ENCODE data around the gene CENPW. TPM values are rescaled to one million over a fixed set of nuclear protein-coding genes. Genes with fewer than 3 reads are reported as not detected.

CENPW gene
- total and polyA plus RNA-seq, 2 experiments from 2014 or later, result 16.5 to 303 TPM

DNA sequence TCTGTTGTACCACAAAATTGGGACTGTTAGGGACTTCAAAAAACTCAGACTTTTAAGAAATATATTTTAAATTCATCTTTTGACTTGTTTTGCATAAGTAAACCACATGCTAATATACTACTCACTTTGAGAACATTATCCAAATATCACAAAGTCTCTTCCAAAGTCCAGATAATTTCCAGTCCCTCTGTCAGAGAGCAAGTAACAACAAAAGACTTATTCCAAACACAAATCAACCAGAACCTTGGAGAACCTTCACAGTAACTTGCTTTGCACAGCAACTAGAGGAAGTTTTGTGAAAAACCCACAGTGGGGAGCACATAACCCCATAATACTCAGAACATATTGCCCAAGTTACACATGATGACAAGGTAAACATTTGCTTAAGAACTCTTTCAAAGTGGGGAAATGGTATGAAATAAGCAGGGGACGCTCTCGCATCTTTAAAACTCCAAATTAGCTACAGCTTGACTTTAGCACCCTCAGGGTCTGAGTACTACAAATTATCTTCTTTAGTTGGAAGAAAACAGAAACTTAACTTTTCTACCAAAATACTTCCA lies 37.8 kb downstream of the CENPW start (continued):
- TF ChIP-seq, protein P1, sequence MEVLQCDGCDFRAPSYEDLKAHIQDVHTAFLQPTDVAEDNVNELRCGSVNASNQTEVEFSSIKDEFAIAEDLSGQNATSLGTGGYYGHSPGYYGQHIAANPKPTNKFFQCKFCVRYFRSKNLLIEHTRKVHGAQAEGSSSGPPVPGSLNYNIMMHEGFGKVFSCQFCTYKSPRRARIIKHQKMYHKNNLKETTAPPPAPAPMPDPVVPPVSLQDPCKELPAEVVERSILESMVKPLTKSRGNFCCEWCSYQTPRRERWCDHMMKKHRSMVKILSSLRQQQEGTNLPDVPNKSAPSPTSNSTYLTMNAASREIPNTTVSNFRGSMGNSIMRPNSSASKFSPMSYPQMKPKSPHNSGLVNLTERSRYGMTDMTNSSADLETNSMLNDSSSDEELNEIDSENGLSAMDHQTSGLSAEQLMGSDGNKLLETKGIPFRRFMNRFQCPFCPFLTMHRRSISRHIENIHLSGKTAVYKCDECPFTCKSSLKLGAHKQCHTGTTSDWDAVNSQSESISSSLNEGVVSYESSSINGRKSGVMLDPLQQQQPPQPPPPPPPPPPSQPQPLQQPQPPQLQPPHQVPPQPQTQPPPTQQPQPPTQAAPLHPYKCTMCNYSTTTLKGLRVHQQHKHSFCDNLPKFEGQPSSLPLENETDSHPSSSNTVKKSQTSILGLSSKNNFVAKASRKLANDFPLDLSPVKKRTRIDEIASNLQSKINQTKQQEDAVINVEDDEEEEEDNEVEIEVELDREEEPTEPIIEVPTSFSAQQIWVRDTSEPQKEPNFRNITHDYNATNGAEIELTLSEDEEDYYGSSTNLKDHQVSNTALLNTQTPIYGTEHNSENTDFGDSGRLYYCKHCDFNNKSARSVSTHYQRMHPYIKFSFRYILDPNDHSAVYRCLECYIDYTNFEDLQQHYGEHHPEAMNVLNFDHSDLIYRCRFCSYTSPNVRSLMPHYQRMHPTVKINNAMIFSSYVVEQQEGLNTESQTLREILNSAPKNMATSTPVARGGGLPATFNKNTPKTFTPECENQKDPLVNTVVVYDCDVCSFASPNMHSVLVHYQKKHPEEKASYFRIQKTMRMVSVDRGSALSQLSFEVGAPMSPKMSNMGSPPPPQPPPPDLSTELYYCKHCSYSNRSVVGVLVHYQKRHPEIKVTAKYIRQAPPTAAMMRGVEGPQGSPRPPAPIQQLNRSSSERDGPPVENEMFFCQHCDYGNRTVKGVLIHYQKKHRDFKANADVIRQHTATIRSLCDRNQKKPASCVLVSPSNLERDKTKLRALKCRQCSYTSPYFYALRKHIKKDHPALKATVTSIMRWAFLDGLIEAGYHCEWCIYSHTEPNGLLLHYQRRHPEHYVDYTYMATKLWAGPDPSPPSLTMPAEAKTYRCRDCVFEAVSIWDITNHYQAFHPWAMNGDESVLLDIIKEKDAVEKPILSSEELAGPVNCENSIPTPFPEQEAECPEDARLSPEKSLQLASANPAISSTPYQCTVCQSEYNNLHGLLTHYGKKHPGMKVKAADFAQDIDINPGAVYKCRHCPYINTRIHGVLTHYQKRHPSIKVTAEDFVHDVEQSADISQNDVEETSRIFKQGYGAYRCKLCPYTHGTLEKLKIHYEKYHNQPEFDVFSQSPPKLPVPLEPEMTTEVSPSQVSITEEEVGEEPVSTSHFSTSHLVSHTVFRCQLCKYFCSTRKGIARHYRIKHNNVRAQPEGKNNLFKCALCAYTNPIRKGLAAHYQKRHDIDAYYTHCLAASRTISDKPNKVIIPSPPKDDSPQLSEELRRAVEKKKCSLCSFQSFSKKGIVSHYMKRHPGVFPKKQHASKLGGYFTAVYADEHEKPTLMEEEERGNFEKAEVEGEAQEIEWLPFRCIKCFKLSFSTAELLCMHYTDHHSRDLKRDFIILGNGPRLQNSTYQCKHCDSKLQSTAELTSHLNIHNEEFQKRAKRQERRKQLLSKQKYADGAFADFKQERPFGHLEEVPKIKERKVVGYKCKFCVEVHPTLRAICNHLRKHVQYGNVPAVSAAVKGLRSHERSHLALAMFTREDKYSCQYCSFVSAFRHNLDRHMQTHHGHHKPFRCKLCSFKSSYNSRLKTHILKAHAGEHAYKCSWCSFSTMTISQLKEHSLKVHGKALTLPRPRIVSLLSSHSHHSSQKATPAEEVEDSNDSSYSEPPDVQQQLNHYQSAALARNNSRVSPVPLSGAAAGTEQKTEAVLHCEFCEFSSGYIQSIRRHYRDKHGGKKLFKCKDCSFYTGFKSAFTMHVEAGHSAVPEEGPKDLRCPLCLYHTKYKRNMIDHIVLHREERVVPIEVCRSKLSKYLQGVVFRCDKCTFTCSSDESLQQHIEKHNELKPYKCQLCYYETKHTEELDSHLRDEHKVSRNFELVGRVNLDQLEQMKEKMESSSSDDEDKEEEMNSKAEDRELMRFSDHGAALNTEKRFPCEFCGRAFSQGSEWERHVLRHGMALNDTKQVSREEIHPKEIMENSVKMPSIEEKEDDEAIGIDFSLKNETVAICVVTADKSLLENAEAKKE (CRISPR knock-in tag; IDR thresholded peaks at IDR 0.05), result no peak
- TF ChIP-seq STAT1 (IDR thresholded peaks at IDR 0.05; ENCODE audit: unreplicated experiment) (no peak), JUNB (IDR thresholded peaks at IDR 0.05; ENCODE audit: unreplicated experiment) (no peak), NANOG (IDR thresholded peaks at IDR 0.05; ENCODE audit: borderline replicate concordance) (no peak), CREB1 (CRISPR knock-in tag; IDR thresholded peaks at IDR 0.05; ENCODE audit: low read depth) (no peak), POLR2AphosphoS5 (IDR thresholded peaks at IDR 0.05; ENCODE audit: low read depth) (no peak)
- TF ChIP-seq, protein P2, sequence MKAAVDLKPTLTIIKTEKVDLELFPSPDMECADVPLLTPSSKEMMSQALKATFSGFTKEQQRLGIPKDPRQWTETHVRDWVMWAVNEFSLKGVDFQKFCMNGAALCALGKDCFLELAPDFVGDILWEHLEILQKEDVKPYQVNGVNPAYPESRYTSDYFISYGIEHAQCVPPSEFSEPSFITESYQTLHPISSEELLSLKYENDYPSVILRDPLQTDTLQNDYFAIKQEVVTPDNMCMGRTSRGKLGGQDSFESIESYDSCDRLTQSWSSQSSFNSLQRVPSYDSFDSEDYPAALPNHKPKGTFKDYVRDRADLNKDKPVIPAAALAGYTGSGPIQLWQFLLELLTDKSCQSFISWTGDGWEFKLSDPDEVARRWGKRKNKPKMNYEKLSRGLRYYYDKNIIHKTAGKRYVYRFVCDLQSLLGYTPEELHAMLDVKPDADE (IDR thresholded peaks at IDR 0.05), result no peak

DNA sequence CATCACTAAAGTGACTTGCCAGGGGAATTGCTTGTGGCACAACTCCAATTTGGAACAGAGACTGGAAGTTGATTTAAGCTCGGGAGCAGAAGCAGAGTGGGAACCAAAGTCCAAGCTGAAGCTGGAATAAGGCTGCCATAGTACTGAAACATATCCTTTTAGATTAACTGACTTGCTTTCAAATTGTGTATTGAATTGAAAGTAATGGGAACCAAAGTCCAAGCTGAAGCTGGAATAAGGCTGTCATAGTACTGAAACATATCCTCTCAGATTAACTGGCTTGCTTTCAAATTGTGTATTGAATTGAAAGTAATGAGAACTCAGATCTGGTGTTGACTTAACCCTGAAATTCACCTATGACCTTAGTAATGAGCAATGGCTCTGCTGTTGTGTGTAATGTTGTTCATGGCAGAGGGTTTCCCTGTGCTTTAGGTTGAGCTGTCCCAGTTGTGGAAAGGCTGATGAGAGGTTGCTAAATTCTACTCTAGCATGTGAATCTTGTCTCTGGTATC lies 40.2 kb downstream of the CENPW start:
- H3K4me3 ChIP-seq, result no peak overlapping the region
- no peaks in the 10 kb centered on the region for H3K27me3 ChIP-seq (ENCODE audit: insufficient read depth)
- no peak overlapping the region for H2AFZ ChIP-seq
- no peaks in the 10 kb centered on the region for H4K20me1 ChIP-seq (replicated peaks; ENCODE audit: insufficient read depth)
- no peaks in the 10 kb centered on the region for H3K79me2 ChIP-seq (replicated peaks; ENCODE audit: insufficient read depth)
- H3K4me2 ChIP-seq, result no peak overlapping the region
- 0 out of 2 replicates have a peak, but pooled peaks cover 4% of the 10 kb centered on the region for H3K9me2 ChIP-seq (ENCODE audit: insufficient read depth)
- peaks cover 42% of the 10 kb centered on the region for H3K9me3 Mint-ChIP-seq
- DNase-seq (ENCODE audit: low spot score), result no peak
- no peaks in the 10 kb centered on the region; the same call in 1 of the 2 replicates for H3K36me3 ChIP-seq (ENCODE audit: insufficient read depth)
- no peak for ATAC-seq
- no peak overlapping the region for H3K27ac Mint-ChIP-seq
- TF ChIP-seq STAT1 (IDR thresholded peaks at IDR 0.05; ENCODE audit: unreplicated experiment) (no peak), POLR2AphosphoS5 (IDR thresholded peaks at IDR 0.05; ENCODE audit: low read depth) (no peak), EZH2 (IDR thresholded peaks at IDR 0.05; ENCODE audit: low read depth, unreplicated experiment) (no peak), JUNB (IDR thresholded peaks at IDR 0.05; ENCODE audit: unreplicated experiment) (no peak)
- TF ChIP-seq, protein P2 (IDR thresholded peaks at IDR 0.05), result no peak
- H3K36me3 Mint-ChIP-seq (ENCODE audit: low read depth), result peaks cover 32% of the 10 kb centered on the region; the same call in 2 of the 3 replicates
- H3K27me3 Mint-ChIP-seq (ENCODE audit: insufficient read depth, low read depth, poor library complexity), result peaks cover 3% of the 10 kb centered on the region
- H3K27ac ChIP-seq (ENCODE audit: low read depth), result no peak overlapping the region
- no peak overlapping the region for H3K4me3 Mint-ChIP-seq
- H3F3A ChIP-seq (replicated peaks; ENCODE audit: low read depth), result no peaks in the 10 kb centered on the region
- H3K4me1 ChIP-seq (ENCODE audit: insufficient read depth), result no peaks in the 10 kb centered on the region
- peaks cover 8% of the 10 kb centered on the region; the same call in 2 of the 3 replicates for H3K4me1 Mint-ChIP-seq
